ENCODE data around the gene SRP9.

- TF ChIP-seq CTCF (IDR thresholded peaks at IDR 0.05) = no peak
- TF ChIP-seq ZFX (IDR thresholded peaks at IDR 0.05; ENCODE audit: borderline replicate concordance) = no peak
These were observed 40.6 kb downstream of the SRP9 start for GRCh38 chr1:225818229-225818628.
